GM23338 (cell line): Measurements from ENCODE around the gene SCPEP1. TPM values are rescaled to one million over a fixed set of nuclear protein-coding genes. Genes with fewer than 3 reads are reported as not detected.
"Not testable (repeated sequence)": the region's sequence is repeated elsewhere in the genome, so short reads cannot be mapped to it uniquely, and the experiment has no call there.

Experiments
- ATAC-seq: fragments of 200-7000 bp; cut with Tn5 transposase; 3 replicates; pipeline ENCODE4 v1.9.1; 2020
- DNase-seq: peaks from one replicate; pipeline ENCODE4 v3.0.0-alpha.2; 2015; ENCODE audit warnings: low spot score
- H2AFZ ChIP-seq: fragments of 200-600 bp; sonication (generic); 2 replicates; pipeline ENCODE4 v1.8.0; 2016; ENCODE audit warnings: antibody characterized with exemption, mild to moderate bottlenecking, moderate library complexity
- H3F3A ChIP-seq: fragments of 200-600 bp; sonication (generic); replicated peaks from 2 replicates; pipeline ENCODE4 v1.8.0; 2017; ENCODE audit warnings: antibody characterized with exemption, mixed run types, low read depth
- H3K27ac ChIP-seq: fragments of 200-600 bp; sonication (generic); 2 replicates; pipeline ENCODE4 v1.6.1; 2016; ENCODE audit warnings: low read depth
- H3K27me3 ChIP-seq: fragments of 200-600 bp; sonication (generic); 2 replicates; pipeline ENCODE4 v1.8.0; 2016; ENCODE audit warnings: mild to moderate bottlenecking, mixed run types, moderate library complexity; ENCODE audit not compliant: insufficient read depth
- H3K36me3 ChIP-seq: fragments of 200-600 bp; sonication (generic); 2 replicates; pipeline ENCODE4 v1.8.0; 2016; ENCODE audit warnings: mild to moderate bottlenecking; ENCODE audit not compliant: insufficient read depth
- H3K4me1 ChIP-seq: fragments of 200-600 bp; sonication (generic); 2 replicates; pipeline ENCODE4 v1.8.0; 2016; ENCODE audit warnings: mild to moderate bottlenecking, moderate library complexity; ENCODE audit not compliant: insufficient read depth
- H3K4me2 ChIP-seq: fragments of 200-600 bp; sonication (generic); 2 replicates; pipeline ENCODE4 v1.7.1; 2017; ENCODE audit warnings: mixed run types
- H3K4me3 ChIP-seq: fragments of 200-600 bp; sonication (generic); 2 replicates; pipeline ENCODE4 v1.6.1; 2016; ENCODE audit warnings: mixed run types
- H3K79me2 ChIP-seq: fragments of 200-600 bp; sonication (generic); replicated peaks from 2 replicates; pipeline ENCODE4 v1.8.0; 2017; ENCODE audit warnings: mild to moderate bottlenecking; ENCODE audit not compliant: insufficient read depth
- H3K9me2 ChIP-seq: fragments of 200-600 bp; sonication (generic); 2 replicates; pipeline ENCODE4 v1.8.0; 2017; ENCODE audit not compliant: insufficient read depth
- H4K20me1 ChIP-seq: fragments of 200-600 bp; sonication (generic); replicated peaks from 2 replicates; pipeline ENCODE4 v1.8.0; 2017; ENCODE audit warnings: mild to moderate bottlenecking; ENCODE audit not compliant: insufficient read depth
- H3K27ac Mint-ChIP-seq: 2 replicates; pipeline ENCODE4 v1.8.0; 2020; ENCODE audit warnings: inconsistent platforms, mild to moderate bottlenecking, moderate library complexity, mixed read lengths
- H3K27me3 Mint-ChIP-seq: 3 replicates; pipeline ENCODE4 v1.8.0; 2022; ENCODE audit warnings: low read depth, mild to moderate bottlenecking, moderate library complexity, mixed read lengths, inconsistent platforms; ENCODE audit not compliant: insufficient read depth, poor library complexity
- H3K36me3 Mint-ChIP-seq: 3 replicates; pipeline ENCODE4 v1.8.0; 2021; ENCODE audit warnings: low read depth, mild to moderate bottlenecking, inconsistent platforms, moderate library complexity, mixed read lengths
- H3K4me1 Mint-ChIP-seq: 3 replicates; pipeline ENCODE4 v1.8.0; 2020; ENCODE audit warnings: mild to moderate bottlenecking, inconsistent platforms, mixed read lengths
- H3K4me3 Mint-ChIP-seq: 3 replicates; pipeline ENCODE4 v1.8.0; 2021; ENCODE audit warnings: moderate library complexity, mild to moderate bottlenecking, inconsistent platforms, mixed read lengths
- H3K9me3 Mint-ChIP-seq: 3 replicates; pipeline ENCODE4 v1.8.0; 2020; ENCODE audit warnings: moderate library complexity, mild to moderate bottlenecking, inconsistent platforms, mixed read lengths
- NANOG ChIP-seq: IDR thresholded peaks from 2 replicates; pipeline ENCODE4 v1.6.1; 2016; ENCODE audit warnings: antibody characterized with exemption, borderline replicate concordance
- POLR2AphosphoS5 ChIP-seq: IDR thresholded peaks from 2 replicates; pipeline ENCODE4 v1.6.1; 2016; ENCODE audit warnings: antibody characterized with exemption, low read depth
- ZNF331 ChIP-seq: fragments of 250-450 bp; sonication (Bioruptor Pico); IDR thresholded peaks from 2 replicates; pipeline ENCODE4 v1.5.0; 2020; ENCODE audit warnings: low read depth, mild to moderate bottlenecking, moderate library complexity
- polyA plus RNA-seq: library from polyadenylated mRNA; unstranded; fragments of >200 nt; fragmentation: Nextera tagmentation; extraction: Ambion mirVana; gene quantifications from 2 replicates; pipeline ENCODE4 v1.2.1, GENCODE V29; 2016
- total RNA-seq: library from RNA; depleted of rRNA; stranded (reverse); fragments of >200 nt; shearing (Covaris generic); gene quantifications from 2 replicates; pipeline ENCODE4 v1.2.3, GENCODE V29; 2014
- TF ChIP-seq, protein P1 (sequence below), 2 experiments: fragments of 200-600 bp in 1 of 2; sonication (generic) in 1 of 2; conservative IDR thresholded peaks; 2 replicates each; pipeline versions ENCODE4 v1.5.1 to v1.6.1; 2016 to 2017; ENCODE audit warnings: antibody characterized with exemption in 2 of 2, low read depth in 2 of 2, mild to moderate bottlenecking in 2 of 2, moderate library complexity in 1 of 2

SCPEP1 gene
- total and polyA plus RNA-seq, 2 experiments from 2014 or later = 46.6 to 52.1 TPM

DNA sequence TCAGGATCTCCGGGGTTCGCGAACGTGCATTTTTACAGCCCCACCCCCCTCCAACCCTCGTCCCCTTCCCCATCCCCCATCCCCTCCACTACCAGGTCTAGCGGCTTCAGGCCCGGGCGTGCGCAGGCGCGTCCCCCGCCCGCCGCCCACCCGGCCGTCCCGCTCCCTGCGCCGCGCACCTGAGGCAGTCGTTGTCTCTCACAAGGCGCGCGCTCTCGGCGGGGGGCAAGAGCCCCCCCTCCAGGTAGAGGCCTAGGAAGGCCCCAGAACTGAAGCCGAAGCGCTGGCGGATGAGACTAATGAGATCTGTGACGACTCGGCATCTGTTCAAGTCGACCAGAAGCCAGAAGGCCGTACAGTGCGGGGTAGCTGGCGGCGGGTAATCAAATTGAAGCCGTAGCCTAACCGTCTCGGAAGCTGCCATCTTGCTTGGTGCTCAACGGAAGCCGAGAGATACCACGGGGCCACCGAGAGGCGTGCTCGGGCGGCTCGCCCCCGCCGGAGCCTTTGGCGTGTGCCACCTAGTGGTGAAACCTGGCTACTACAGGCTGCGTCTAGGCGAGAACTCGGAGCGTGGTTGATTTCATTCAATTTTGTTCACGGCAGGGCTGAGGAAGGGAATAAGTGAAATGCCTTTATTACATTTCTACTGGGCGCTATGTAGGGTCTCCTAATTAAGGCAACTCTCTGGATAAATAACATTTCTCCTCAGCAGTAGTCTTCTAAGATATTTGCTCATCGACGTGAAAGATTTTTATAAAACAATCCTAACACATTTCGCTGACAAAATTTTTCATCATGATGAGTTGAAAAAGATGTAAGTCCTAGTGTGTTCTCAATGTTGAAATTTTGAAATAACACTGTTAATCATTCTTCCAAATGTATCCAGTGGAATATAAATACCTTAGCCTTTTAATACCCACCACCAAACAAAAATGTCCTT, 17.1 kb upstream of the SCPEP1 start, which contains the start of gene COIL:
COIL (minus strand) TSS at position 455 of the 943 bp plus-strand sequence; CDS start at position 424, 31 bp downstream.
- H3K4me3 ChIP-seq = peak within 1 kb of the TSS; percentile 91
- H3K4me3 Mint-ChIP-seq = peak within 1 kb of the TSS; percentile 81
- peaks cover 3% of the 10 kb centered on the region for H3K4me1 ChIP-seq
- DNase-seq = peak; percentile 96
- H3K27me3 Mint-ChIP-seq = peaks cover 6% of the 10 kb centered on the region
- H3F3A ChIP-seq = peaks cover 6% of the 10 kb centered on the region
- peak within 1 kb of the TSS; percentile 86 for H3K4me2 ChIP-seq
- peak; percentile 97 for ATAC-seq
- no peaks in the 10 kb centered on the region for H3K27me3 ChIP-seq
- peak within 1 kb of the TSS; percentile 100 for H3K27ac ChIP-seq
- peak within 1 kb of the TSS; percentile 74; the same call in 1 of the 2 replicates for H2AFZ ChIP-seq
- H3K9me2 ChIP-seq = no peaks in the 10 kb centered on the region
- peaks cover 35% of the 10 kb centered on the region for H3K79me2 ChIP-seq
- H3K36me3 ChIP-seq = no peaks in the 10 kb centered on the region
- 0 out of 3 replicates have a peak, but pooled peaks cover 2% of the 10 kb centered on the region for H3K36me3 Mint-ChIP-seq
- peak within 1 kb of the TSS; percentile 96 for H3K27ac Mint-ChIP-seq
- TF ChIP-seq POLR2AphosphoS5 (peak; percentile 70), ZNF331 (no peak), NANOG (no peak)
- TF ChIP-seq, protein P1, sequence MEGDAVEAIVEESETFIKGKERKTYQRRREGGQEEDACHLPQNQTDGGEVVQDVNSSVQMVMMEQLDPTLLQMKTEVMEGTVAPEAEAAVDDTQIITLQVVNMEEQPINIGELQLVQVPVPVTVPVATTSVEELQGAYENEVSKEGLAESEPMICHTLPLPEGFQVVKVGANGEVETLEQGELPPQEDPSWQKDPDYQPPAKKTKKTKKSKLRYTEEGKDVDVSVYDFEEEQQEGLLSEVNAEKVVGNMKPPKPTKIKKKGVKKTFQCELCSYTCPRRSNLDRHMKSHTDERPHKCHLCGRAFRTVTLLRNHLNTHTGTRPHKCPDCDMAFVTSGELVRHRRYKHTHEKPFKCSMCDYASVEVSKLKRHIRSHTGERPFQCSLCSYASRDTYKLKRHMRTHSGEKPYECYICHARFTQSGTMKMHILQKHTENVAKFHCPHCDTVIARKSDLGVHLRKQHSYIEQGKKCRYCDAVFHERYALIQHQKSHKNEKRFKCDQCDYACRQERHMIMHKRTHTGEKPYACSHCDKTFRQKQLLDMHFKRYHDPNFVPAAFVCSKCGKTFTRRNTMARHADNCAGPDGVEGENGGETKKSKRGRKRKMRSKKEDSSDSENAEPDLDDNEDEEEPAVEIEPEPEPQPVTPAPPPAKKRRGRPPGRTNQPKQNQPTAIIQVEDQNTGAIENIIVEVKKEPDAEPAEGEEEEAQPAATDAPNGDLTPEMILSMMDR (conservative IDR thresholded peaks at IDR 0.05; ENCODE audit: low read depth in 2 of 2) = peak; percentile 92 to 99
- peaks cover 13% of the 10 kb centered on the region for H3K4me1 Mint-ChIP-seq
- H4K20me1 ChIP-seq = no peaks in the 10 kb centered on the region
- no peaks in the 10 kb centered on the region for H3K9me3 Mint-ChIP-seq

DNA sequence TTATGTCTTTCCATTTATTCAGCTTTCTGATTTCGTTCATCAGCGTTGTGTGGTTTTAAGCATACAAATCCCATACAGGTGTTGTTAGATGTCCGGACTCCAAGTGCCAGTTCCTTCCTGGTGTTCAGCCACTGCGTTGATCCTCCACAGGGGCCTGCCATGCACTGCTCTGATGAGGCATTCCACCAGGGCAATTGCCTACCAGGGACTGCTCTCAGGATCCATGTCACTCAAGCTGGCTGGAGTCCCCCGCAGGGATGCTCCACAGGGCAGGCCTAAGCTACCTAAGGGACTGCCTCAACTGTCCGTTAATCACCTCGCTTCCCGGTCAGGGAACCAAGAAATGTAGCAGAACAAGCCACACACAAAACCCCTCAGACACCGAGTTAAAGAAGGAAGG, 12.7 kb upstream of the SCPEP1 start:
- not testable (repeated sequence) for H3K27ac ChIP-seq, H3K9me2 ChIP-seq, H3K4me3 ChIP-seq, H3K36me3 Mint-ChIP-seq, H3K4me1 ChIP-seq, H3K9me3 Mint-ChIP-seq, H3K27me3 ChIP-seq, H3K27me3 Mint-ChIP-seq, ATAC-seq, H2AFZ ChIP-seq, DNase-seq, H3K4me1 Mint-ChIP-seq, H3K27ac Mint-ChIP-seq, H3K4me3 Mint-ChIP-seq, H3K4me2 ChIP-seq, H3K36me3 ChIP-seq, H4K20me1 ChIP-seq, H3K79me2 ChIP-seq, H3F3A ChIP-seq

DNA sequence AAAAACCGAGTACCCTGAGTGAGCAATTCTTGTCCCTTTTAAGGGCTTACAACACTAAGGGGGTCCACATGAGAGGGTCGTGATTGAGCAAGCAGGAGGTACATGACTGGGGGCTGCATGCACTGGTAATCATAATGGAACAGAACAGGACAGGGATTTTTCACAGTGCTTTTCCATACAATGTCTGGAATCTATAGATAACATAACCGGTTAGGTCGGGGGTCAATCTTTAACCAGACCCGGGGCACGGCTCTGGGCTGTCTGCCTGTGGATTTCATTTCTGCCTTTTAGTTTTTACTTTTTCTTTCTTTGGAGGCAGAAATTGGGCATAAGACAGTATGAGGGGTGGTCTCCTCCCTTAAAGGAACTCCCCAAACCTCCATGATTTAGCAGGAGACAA, 12.2 kb upstream of the SCPEP1 start:
- H3K4me1 ChIP-seq, H3K27ac Mint-ChIP-seq, H3K27me3 ChIP-seq, DNase-seq, H3F3A ChIP-seq, H3K79me2 ChIP-seq, H3K4me2 ChIP-seq, H3K27ac ChIP-seq, H3K9me2 ChIP-seq, H3K4me1 Mint-ChIP-seq, H3K36me3 Mint-ChIP-seq, H3K36me3 ChIP-seq, H4K20me1 ChIP-seq, H3K9me3 Mint-ChIP-seq, H3K4me3 ChIP-seq, H3K4me3 Mint-ChIP-seq, H3K27me3 Mint-ChIP-seq, ATAC-seq: not testable (repeated sequence)
- H2AFZ ChIP-seq = peak overlapping the region; percentile 83
